B cell (primary cell): ENCODE data around the gene NDC80. TPM values are rescaled to one million over a fixed set of nuclear protein-coding genes. Genes with fewer than 3 reads are reported as not detected.

Experiments
- ATAC-seq: fragments of 200-7000 bp; cut with Tn5 transposase; one replicate; pipeline ENCODE4 v1.10.0; 2021; ENCODE audit warnings: low read depth, mild to moderate bottlenecking, moderate number of reproducible peaks, moderate library complexity
- CTCF ChIA-PET: fragments of 350-600 bp; sonication (Branson Sonifier 250); formaldehyde crosslinking; loops from one replicate; lab custom pipeline; 2021; ENCODE audit warnings: antibody characterized with exemption, inconsistent platforms; lab: Charles Lee
- POLR2A ChIA-PET: fragments of 350-600 bp; sonication (Branson Sonifier 250); formaldehyde crosslinking; loops from one replicate; lab custom pipeline; 2021; ENCODE audit warnings: antibody characterized with exemption; lab: Charles Lee
- DNase-seq: peaks from one replicate; pipeline ENCODE4 v3.0.0; 2013
- H2AFZ ChIP-seq: 2 replicates; pipeline ENCODE4 v1.6.1; 2012; ENCODE audit warnings: mild to moderate bottlenecking, low read depth, low read length; ENCODE audit not compliant: insufficient read depth, poor library complexity, severe bottlenecking
- H3K27ac ChIP-seq, 2 donors: 1 replicate in 1 of 2; 2 replicates in 1 of 2; pipeline ENCODE4 v1.5.1; 2012 to 2013; ENCODE audit warnings: low read length in 2 of 2, mild to moderate bottlenecking in 2 of 2, moderate library complexity in 1 of 2
- H3K27me3 ChIP-seq, 4 experiments: fragments of 200-600 bp in 1 of 4; sonication (generic) in 1 of 4; replicated peaks in 1 of 4; 1 replicate in 2 of 4; 2 replicates in 2 of 4; pipeline versions ENCODE4 v1.6.1 to v1.7.0; 2013 to 2016; ENCODE audit warnings: low read length in 3 of 4, mild to moderate bottlenecking in 2 of 4, mixed read lengths in 1 of 4, moderate library complexity in 1 of 4; ENCODE audit not compliant: insufficient read depth in 4 of 4, control insufficient read depth in 3 of 4; ENCODE audit errors: control extremely low read depth in 1 of 4
- H3K36me3 ChIP-seq, 2 experiments: replicated peaks in 1 of 2; 1 replicate in 1 of 2; 2 replicates in 1 of 2; pipeline versions ENCODE4 v1.6.1 to v1.7.1; 2013; ENCODE audit warnings: low read length in 1 of 2; ENCODE audit not compliant: insufficient read depth in 2 of 2, control insufficient read depth in 1 of 2; ENCODE audit errors: control extremely low read depth in 1 of 2, extremely low read depth in 1 of 2
- H3K4me1 ChIP-seq, 2 donors: fragments of 200-600 bp in 1 of 2; sonication (generic) in 1 of 2; 1 replicate in 1 of 2; 2 replicates in 1 of 2; pipeline versions ENCODE4 v1.5.1 to v1.6.1; 2013 to 2017; ENCODE audit warnings: low read length in 2 of 2; ENCODE audit not compliant: control insufficient read depth in 2 of 2, insufficient read depth in 2 of 2
- H3K4me2 ChIP-seq: replicated peaks from 2 replicates; pipeline ENCODE3; 2012; ENCODE audit warnings: mild to moderate bottlenecking, low read depth, low read length; ENCODE audit not compliant: poor library complexity, severe bottlenecking
- H3K4me3 ChIP-seq, 5 experiments: fragments of 200-600 bp in 1 of 5; sonication (generic) in 1 of 5; 1 replicate in 3 of 5; 2 replicates in 2 of 5; pipeline versions ENCODE4 v1.5.1 to v1.7.0; 2011 to 2016; ENCODE audit warnings: low read length in 4 of 5, mild to moderate bottlenecking in 4 of 5, low read depth in 2 of 5, control low read depth in 1 of 5, moderate library complexity in 1 of 5; ENCODE audit not compliant: insufficient read depth in 1 of 5; ENCODE audit errors: control extremely low read depth in 1 of 5, extremely low read depth in 1 of 5
- H3K79me2 ChIP-seq: fragments of 200-600 bp; sonication (generic); one replicate; pipeline ENCODE4 v1.6.0; 2016; ENCODE audit warnings: low read length; ENCODE audit not compliant: control insufficient read depth, insufficient read depth
- H3K9ac ChIP-seq: fragments of 200-600 bp; sonication (generic); 2 replicates; pipeline ENCODE4 v1.6.1; 2017; ENCODE audit warnings: mild to moderate bottlenecking, low read length, moderate library complexity
- H3K9me3 ChIP-seq, 3 donors: one replicate each; pipeline versions ENCODE4 v1.6.1 to v1.7.1; 2013; ENCODE audit warnings: low read length in 2 of 3; ENCODE audit not compliant: control insufficient read depth in 2 of 3, insufficient read depth in 1 of 3; ENCODE audit errors: control extremely low read depth in 1 of 3
- H4K20me1 ChIP-seq: 2 replicates; pipeline ENCODE4 v1.6.0; 2012; ENCODE audit warnings: mild to moderate bottlenecking, low read length; ENCODE audit not compliant: insufficient read depth, control insufficient read depth, poor library complexity, severe bottlenecking
- H3K27ac Mint-ChIP-seq: one replicate; pipeline ENCODE4 v1.8.0; 2021; ENCODE audit warnings: mixed read lengths
- H3K27me3 Mint-ChIP-seq: one replicate; pipeline ENCODE4 v1.8.0; 2021; ENCODE audit warnings: mixed read lengths
- H3K4me1 Mint-ChIP-seq: one replicate; pipeline ENCODE4 v1.8.0; 2021; ENCODE audit warnings: mixed read lengths
- H3K4me3 Mint-ChIP-seq: one replicate; pipeline ENCODE4 v1.8.0; 2021; ENCODE audit warnings: mixed read lengths
- H3K9me3 Mint-ChIP-seq: one replicate; pipeline ENCODE4 v1.8.0; 2022; ENCODE audit warnings: mixed read lengths; ENCODE audit not compliant: insufficient read depth
- CTCF ChIP-seq: fragments of 200-600 bp; IDR thresholded peaks from one replicate; pipeline ENCODE4 v1.8.0; 2022; ENCODE audit warnings: antibody characterized with exemption, mild to moderate bottlenecking
- EZH2 ChIP-seq: IDR thresholded peaks from 2 replicates; pipeline ENCODE4 v1.6.1; 2012; ENCODE audit warnings: borderline replicate concordance, low read depth, mild to moderate bottlenecking, moderate library complexity, low read length; ENCODE audit not compliant: insufficient read depth, poor library complexity, severe bottlenecking
- WGBS: methylation state at CpG from one replicate; pipeline ENCODE4 v1.1.5; 2013; ENCODE audit warnings: missing lambda C conversion rate; ENCODE audit not compliant: insufficient coverage; 5-methylcytosine and 5-hydroxymethylcytosine counted together
- intact Hi-C: fragments of 100-400 bp; cut with micrococcal nuclease; formaldehyde crosslinking; loops from one replicate; pipeline ENCODE4 v1.10.0; 2022
- polyA plus RNA-seq: library from polyadenylated mRNA; depleted of rRNA; stranded (reverse); fragments of >200 nt; gene quantifications from 2 replicates; pipeline ENCODE4 v1.2.3, GENCODE V29; 2012
- total RNA-seq, 2 donors: library from RNA; stranded (reverse); fragments of 120-200 nt in 1 of 2; gene quantifications; 1 replicate in 1 of 2; 2 replicates in 1 of 2; pipeline versions ENCODE4 v1.2.3 to v1.2.4, GENCODE V29; 2013 to 2022

Gene NDC80
- total and polyA plus RNA-seq, 2 donors (not counting 1 experiment from before 2014, with no cell fraction given) = 1.3 to 3.9 TPM

- H3K4me3 Mint-ChIP-seq = no peak overlapping the region
- H4K20me1 ChIP-seq = no peaks in the 10 kb centered on the region
- H3K9me3 Mint-ChIP-seq = peaks cover 3% of the 10 kb centered on the region
- intact Hi-C loops = no loop called here
- H3K27me3 ChIP-seq = no peaks in the 10 kb centered on the region
- DNase-seq (no peak), ATAC-seq (no peak)
- CTCF ChIA-PET = no interaction called here
- H3K79me2 ChIP-seq = no peaks in the 10 kb centered on the region
- H3K9me3 ChIP-seq = no peaks in the 10 kb centered on the region
- H3K27me3 Mint-ChIP-seq = no peaks in the 10 kb centered on the region
- no peak overlapping the region for H3K27ac ChIP-seq
- 64% methylated on average over 1 of the region's 5 CpGs for WGBS
- peaks cover 6% of the 10 kb centered on the region for H3K4me1 Mint-ChIP-seq
- no peak overlapping the region for H3K4me3 ChIP-seq
- H3K4me2 ChIP-seq = no peak overlapping the region
- H3K27ac Mint-ChIP-seq = no peak overlapping the region
- no peaks in the 10 kb centered on the region for H3K36me3 ChIP-seq
- POLR2A ChIA-PET = no interaction called here
- no peak for TF ChIP-seq CTCF
- TF ChIP-seq EZH2 = no peak
- H3K4me1 ChIP-seq = peaks cover 0 to 3% of the 10 kb centered on the region in 2 donors
- H3K9ac ChIP-seq = no peak overlapping the region
- no peak overlapping the region for H2AFZ ChIP-seq
Measured at GRCh38 chr18:2597639-2598038, 26.3 kb downstream of the NDC80 start.

- Histone ChIP-seq H3K79me2 (no peaks in the 10 kb centered on the region), H3K9ac (no peak overlapping the region), H3K4me3 (no peak overlapping the region), H3K4me1 (peaks cover 6 to 17% of the 10 kb centered on the region in 2 donors), H2AFZ (peak overlapping the region; percentile 13), H3K27ac (no peak overlapping the region), H3K27me3 (no peaks in the 10 kb centered on the region), H4K20me1 (no peaks in the 10 kb centered on the region), H3K36me3 (no peaks in the 10 kb centered on the region), H3K9me3 (no peaks in the 10 kb centered on the region), H3K4me2 (no peak overlapping the region)
- H3K4me3 Mint-ChIP-seq = no peak overlapping the region
- no peak for TF ChIP-seq CTCF
- TF ChIP-seq EZH2 = no peak
- no peaks in the 10 kb centered on the region for H3K9me3 Mint-ChIP-seq
- DNase-seq (no peak), ATAC-seq (no peak)
- H3K27me3 Mint-ChIP-seq = no peaks in the 10 kb centered on the region
- ChIA-PET CTCF (interaction anchor here (0.7 to 1.9 kb wide), 2 partner anchors 32 to 34 kb away, joined by 4 to 11 read pairs; no protein-coding TSS in a partner anchor), POLR2A (interaction anchor here (0.6 kb wide), 1 partner anchor 34 kb away, joined by 3 read pairs; no protein-coding TSS in a partner anchor)
- H3K27ac Mint-ChIP-seq = peak overlapping the region; percentile 28
- intact Hi-C loops = no loop called here
- peaks cover 22% of the 10 kb centered on the region for H3K4me1 Mint-ChIP-seq
Measured at GRCh38 chr18:2602844-2603243, 31.5 kb downstream of the NDC80 start.
